Peyer's patch (tissue), 4 donors: Measurements from ENCODE around the gene BAIAP2L1.
"Not testable (repeated sequence)": the region's sequence is repeated elsewhere in the genome, so short reads cannot be mapped to it uniquely, and the experiment has no call there.

Experiments
- CTCF ChIP-seq, 6 experiments: fragments of 450-650 bp in 4 of 6; fragments of 200-600 bp in 2 of 6; sonication (generic) in 1 of 6; IDR thresholded peaks; one replicate each; pipeline ENCODE4 v1.5.1; 2017 to 2019; ENCODE audit warnings: antibody characterized with exemption in 6 of 6, mild to moderate bottlenecking in 3 of 6, moderate library complexity in 1 of 6
- POLR2A ChIP-seq, 2 donors: fragments of 450-650 bp; IDR thresholded peaks; one replicate each; pipeline ENCODE4 v1.5.1; 2017; ENCODE audit warnings: antibody characterized with exemption in 2 of 2, mild to moderate bottlenecking in 2 of 2, moderate library complexity in 2 of 2

GRCh38 chr7:98419988-98420387 is 19.1 kb upstream of the BAIAP2L1 start:
- not testable (repeated sequence) for TF ChIP-seq CTCF, POLR2A (IDR thresholded peaks at IDR 0.05)
